Body of pancreas (tissue), 4 donors: ENCODE measurements around the gene HCFC1R1. TPM values are rescaled to one million over a fixed set of nuclear protein-coding genes. Genes with fewer than 3 reads are reported as not detected.
"Not testable (repeated sequence)": the region's sequence is repeated elsewhere in the genome, so short reads cannot be mapped to it uniquely, and the experiment has no call there.

ENCODE experiments used
- ATAC-seq: fragments of 150-250 bp; one replicate; pipeline ENCODE4 v1.9.1; 2016
- DNase-seq, 4 donors: peaks; one replicate each; pipeline ENCODE4 v3.0.0-alpha.2; 2019
- H3K27ac ChIP-seq, 4 donors: fragments of 200-600 bp; sonication (generic); 1 replicate in 3 of 4; 2 replicates in 1 of 4; pipeline versions ENCODE4 v1.5.1 to v1.6.1; 2016 to 2019; ENCODE audit warnings: mild to moderate bottlenecking in 1 of 4, mixed read lengths in 1 of 4, moderate library complexity in 1 of 4
- H3K27me3 ChIP-seq, 2 donors: fragments of 200-600 bp; sonication (generic); one replicate each; pipeline ENCODE4 v1.6.0; 2016; ENCODE audit warnings: mild to moderate bottlenecking in 1 of 2
- H3K36me3 ChIP-seq, 2 donors: fragments of 200-600 bp; sonication (generic); replicated peaks in 1 of 2; 2 replicates each; pipeline ENCODE4 v1.5.1; 2016; ENCODE audit warnings: low read depth in 2 of 2; ENCODE audit not compliant: insufficient read depth in 1 of 2
- H3K4me1 ChIP-seq: fragments of 200-600 bp; sonication (generic); one replicate; pipeline ENCODE4 v1.6.0; 2016
- H3K4me3 ChIP-seq, 2 donors: fragments of 200-600 bp; sonication (generic); 1 replicate in 1 of 2; 2 replicates in 1 of 2; pipeline ENCODE4 v1.5.1; 2016 to 2019
- H3K9me3 ChIP-seq, 3 donors: fragments of 200-600 bp; sonication (generic); 1 replicate in 2 of 3; 2 replicates in 1 of 3; pipeline ENCODE4 v1.5.1; 2016
- POLR2A ChIP-seq, 3 donors: fragments of 450-650 bp; IDR thresholded peaks; one replicate each; pipeline ENCODE4 v1.6.1; 2016; ENCODE audit warnings: antibody characterized with exemption in 3 of 3, mild to moderate bottlenecking in 2 of 3
- WGBS, 2 donors: methylation state at CpG; one replicate each; pipeline ENCODE4 v1.1.5; 2017; 5-methylcytosine and 5-hydroxymethylcytosine counted together
- intact Hi-C: fragments of 100-400 bp; cut with DNase I; formaldehyde crosslinking; loops from one replicate; pipeline ENCODE4 v1.15.1; 2023
- total RNA-seq, 2 donors: library from RNA; depleted of rRNA; stranded (reverse); fragments of >200 nt; gene quantifications; one replicate each; pipeline ENCODE4 v1.1.0, GENCODE V29; 2016
- TF ChIP-seq, protein P1 (sequence below), 7 experiments: fragments of 450-650 bp in 4 of 7; fragments of 200-600 bp in 3 of 7; sonication (generic) in 3 of 7; IDR thresholded peaks; one replicate each; pipeline ENCODE4 v1.5.1; 2016 to 2019; ENCODE audit warnings: antibody characterized with exemption in 7 of 7

Gene HCFC1R1
- total RNA-seq, 2 donors from 2014 or later: 6.9 to 15.3 TPM

DNA sequence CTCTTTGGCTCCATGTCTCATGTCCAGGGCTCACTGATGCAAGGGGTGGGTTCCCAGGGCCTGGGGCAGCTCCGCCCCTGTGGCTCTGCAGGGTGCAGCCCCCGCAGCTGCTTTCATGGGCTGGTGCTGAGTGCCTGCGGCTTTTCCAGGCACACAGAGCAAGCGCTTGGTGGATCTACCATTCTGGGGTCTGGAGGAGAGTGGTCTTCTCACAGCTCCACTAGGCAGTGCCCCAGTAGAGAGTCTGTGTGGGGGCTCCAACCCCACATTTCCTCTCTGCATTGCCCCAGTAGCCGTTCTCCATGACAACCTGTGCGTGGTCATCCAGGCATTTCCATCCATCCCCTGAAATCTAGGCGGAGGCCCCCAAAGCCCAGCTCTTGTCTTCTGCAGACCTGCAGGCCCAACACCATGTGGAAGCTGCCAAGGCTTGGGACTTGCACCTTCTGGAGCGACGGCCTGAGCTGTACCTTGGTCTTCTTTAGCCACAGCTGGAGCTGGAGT, 46.9 kb upstream of the HCFC1R1 start:
- 83 to 88% methylated on average over 4 to 9 of the region's 9 CpGs for WGBS, 2 donors
- H3K27me3 ChIP-seq: no peaks in the 10 kb centered on the region
- no peak overlapping the region for H3K4me3 ChIP-seq
- no peaks in the 10 kb centered on the region for H3K9me3 ChIP-seq
- peaks cover 28% of the 10 kb centered on the region for H3K4me1 ChIP-seq
- intact Hi-C loops: no loop called here
- peak in 1 of 3 donors; percentile 9 for TF ChIP-seq POLR2A (IDR thresholded peaks at IDR 0.05)
- TF ChIP-seq, protein P1, sequence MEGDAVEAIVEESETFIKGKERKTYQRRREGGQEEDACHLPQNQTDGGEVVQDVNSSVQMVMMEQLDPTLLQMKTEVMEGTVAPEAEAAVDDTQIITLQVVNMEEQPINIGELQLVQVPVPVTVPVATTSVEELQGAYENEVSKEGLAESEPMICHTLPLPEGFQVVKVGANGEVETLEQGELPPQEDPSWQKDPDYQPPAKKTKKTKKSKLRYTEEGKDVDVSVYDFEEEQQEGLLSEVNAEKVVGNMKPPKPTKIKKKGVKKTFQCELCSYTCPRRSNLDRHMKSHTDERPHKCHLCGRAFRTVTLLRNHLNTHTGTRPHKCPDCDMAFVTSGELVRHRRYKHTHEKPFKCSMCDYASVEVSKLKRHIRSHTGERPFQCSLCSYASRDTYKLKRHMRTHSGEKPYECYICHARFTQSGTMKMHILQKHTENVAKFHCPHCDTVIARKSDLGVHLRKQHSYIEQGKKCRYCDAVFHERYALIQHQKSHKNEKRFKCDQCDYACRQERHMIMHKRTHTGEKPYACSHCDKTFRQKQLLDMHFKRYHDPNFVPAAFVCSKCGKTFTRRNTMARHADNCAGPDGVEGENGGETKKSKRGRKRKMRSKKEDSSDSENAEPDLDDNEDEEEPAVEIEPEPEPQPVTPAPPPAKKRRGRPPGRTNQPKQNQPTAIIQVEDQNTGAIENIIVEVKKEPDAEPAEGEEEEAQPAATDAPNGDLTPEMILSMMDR (IDR thresholded peaks at IDR 0.05): no peak
- DNase-seq: no peak
- peaks cover 4 to 7% of the 10 kb centered on the region in 2 donors for H3K36me3 ChIP-seq
- no peak for ATAC-seq
- H3K27ac ChIP-seq: no peak overlapping the region

DNA sequence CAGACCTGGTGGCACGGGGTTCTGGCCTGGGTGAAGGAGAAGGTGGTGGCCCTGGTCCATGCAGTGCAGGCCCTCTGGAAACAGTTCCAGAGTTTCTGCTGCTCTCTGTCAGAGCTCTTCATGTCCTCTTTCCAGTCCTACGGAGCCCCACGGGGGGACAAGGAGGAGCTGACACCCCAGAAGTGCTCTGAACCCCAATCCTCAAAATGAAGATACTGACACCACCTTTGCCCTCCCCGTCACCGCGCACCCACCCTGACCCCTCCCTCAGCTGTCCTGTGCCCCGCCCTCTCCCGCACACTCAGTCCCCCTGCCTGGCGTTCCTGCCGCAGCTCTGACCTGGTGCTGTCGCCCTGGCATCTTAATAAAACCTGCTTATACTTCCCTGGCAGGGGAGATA, 45.4 kb upstream of the HCFC1R1 start:
- H3K9me3 ChIP-seq, H3K4me3 ChIP-seq, DNase-seq, ATAC-seq, H3K27me3 ChIP-seq, intact Hi-C loops, H3K36me3 ChIP-seq, H3K27ac ChIP-seq: not testable (repeated sequence)
- WGBS, 2 donors: 87 to 91% methylated on average over 8 to 9 of the region's 11 CpGs
- peaks cover 38% of the 10 kb centered on the region for H3K4me1 ChIP-seq

DNA sequence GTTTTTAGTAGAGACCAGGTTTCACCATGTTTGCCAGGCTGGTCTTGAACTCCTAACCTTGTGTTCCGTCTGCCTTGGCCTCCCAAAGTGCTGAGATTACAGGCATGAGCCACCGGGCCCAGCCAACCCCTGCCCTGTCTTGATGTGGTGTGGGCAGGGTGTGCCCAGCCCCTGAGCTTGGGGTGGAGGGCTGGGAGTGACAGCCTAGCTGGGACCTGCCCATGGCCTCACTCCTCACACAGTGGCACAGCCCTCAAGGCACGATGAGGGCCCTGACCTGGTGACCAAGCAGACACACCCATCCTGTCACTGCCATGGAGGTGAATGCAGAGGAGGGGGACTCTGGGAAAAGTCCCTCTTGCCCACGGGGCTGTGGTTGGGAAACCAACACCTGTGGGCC, 44.7 kb upstream of the HCFC1R1 start:
- DNase-seq: peak in 1 of 4 donors; percentile 44
- Histone ChIP-seq H3K4me3 (no peak overlapping the region), H3K27me3 (no peaks in the 10 kb centered on the region), H3K4me1 (peaks cover 38% of the 10 kb centered on the region), H3K9me3 (no peaks in the 10 kb centered on the region), H3K27ac (peak overlapping the region in 3 of 4 donors; percentile 30 to 94 (median 38)), H3K36me3 (peaks cover 4 to 7% of the 10 kb centered on the region in 2 donors)
- intact Hi-C loops: no loop called here
- 39 to 69% methylated on average over 2 to 4 of the region's 4 CpGs for WGBS, 2 donors
- ATAC-seq: no peak
- peak in 1 of 3 donors; percentile 3 for TF ChIP-seq POLR2A (IDR thresholded peaks at IDR 0.05)
- TF ChIP-seq, protein P1 (IDR thresholded peaks at IDR 0.05): no peak

DNA sequence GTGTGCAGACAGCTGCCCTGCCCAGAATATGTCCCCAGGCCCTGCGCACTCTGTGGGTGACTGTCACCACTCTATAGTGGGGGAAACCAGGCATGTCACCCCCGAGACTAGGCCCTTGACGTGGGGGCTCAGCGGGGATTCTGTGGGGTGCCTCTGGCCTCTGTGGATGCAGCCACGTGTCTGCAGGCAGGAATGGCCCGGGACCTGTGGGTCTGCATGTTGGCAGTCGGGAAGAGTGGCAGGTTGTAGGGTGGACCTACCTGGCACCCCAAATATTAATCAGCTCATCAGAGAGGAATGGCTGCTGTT, 42.7 kb upstream of the HCFC1R1 start:
- Histone ChIP-seq H3K4me3 (peak overlapping the region; percentile 48 to 68), H3K4me1 (peaks cover 38% of the 10 kb centered on the region), H3K9me3 (no peaks in the 10 kb centered on the region), H3K27me3 (no peaks in the 10 kb centered on the region), H3K27ac (peak overlapping the region; percentile 86 to 97 (median 94)), H3K36me3 (peaks cover 4 to 7% of the 10 kb centered on the region in 2 donors)
- intact Hi-C loops: no loop called here
- TF ChIP-seq, protein P1 (IDR thresholded peaks at IDR 0.05): no peak
- TF ChIP-seq POLR2A (IDR thresholded peaks at IDR 0.05): no peak
- ATAC-seq (no peak), DNase-seq (no peak)
- 22 to 40% methylated on average over 5 to 7 of the region's 7 CpGs for WGBS, 2 donors

DNA sequence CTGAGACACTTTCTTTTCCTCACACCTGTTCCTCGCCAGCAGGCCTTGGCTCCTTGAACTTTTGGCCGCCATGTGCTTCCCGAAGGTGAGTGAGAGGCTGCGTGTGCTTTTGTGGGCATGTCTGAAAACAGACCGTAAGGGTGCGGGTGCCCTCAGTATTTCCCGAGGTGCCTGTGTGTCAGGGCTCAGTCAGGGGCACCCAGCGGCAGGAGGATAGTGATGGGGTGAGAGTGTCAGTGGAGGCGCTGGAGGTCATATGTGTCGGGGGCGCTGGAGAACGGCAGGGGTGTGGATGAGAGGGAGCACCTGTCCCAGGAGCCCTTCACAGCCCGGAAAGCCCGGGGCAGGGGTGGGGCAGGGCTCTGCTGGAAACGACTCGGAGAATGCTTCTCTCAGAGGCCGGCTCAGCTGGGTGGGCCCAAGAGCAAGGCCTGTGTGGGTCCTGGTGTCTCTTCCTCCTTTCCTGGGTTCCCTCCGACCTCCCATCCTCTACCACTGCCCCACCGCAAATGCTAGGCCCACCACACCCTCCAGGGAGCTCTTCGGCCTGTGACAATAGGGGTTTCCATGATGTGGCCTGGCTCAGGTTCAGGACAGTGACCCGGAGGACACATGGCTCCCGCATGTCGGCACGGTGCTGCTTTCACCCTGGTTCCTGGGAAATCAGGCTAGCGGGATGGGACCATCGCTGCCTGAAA, 42.1 kb upstream of the HCFC1R1 start:
- ATAC-seq (peak; percentile 28), DNase-seq (peak in 2 of 4 donors; percentile 30 to 35)
- 31 to 45% methylated on average over 7 to 26 of the region's 26 CpGs for WGBS, 2 donors

More for the DNA sequence above, 42.1 kb upstream of the HCFC1R1 start:
- TF ChIP-seq, protein P1 (IDR thresholded peaks at IDR 0.05): no peak
- TF ChIP-seq POLR2A (IDR thresholded peaks at IDR 0.05): peak in 1 of 3 donors; percentile 8
- no peaks in the 10 kb centered on the region for H3K9me3 ChIP-seq
- H3K4me1 ChIP-seq: peaks cover 38% of the 10 kb centered on the region
- peak overlapping the region; percentile 86 to 97 (median 94) for H3K27ac ChIP-seq
- intact Hi-C loops: no loop called here
- H3K36me3 ChIP-seq: peaks cover 4 to 7% of the 10 kb centered on the region in 2 donors
- H3K4me3 ChIP-seq: peak overlapping the region; percentile 48 to 68
- no peaks in the 10 kb centered on the region for H3K27me3 ChIP-seq
